Measurements from ENCODE around the gene ATP1A3. TPM values are rescaled to one million over a fixed set of nuclear protein-coding genes. Genes with fewer than 3 reads are reported as not detected.

ATP1A3 gene
- total RNA-seq, result 4.9 TPM in 1 of 2 replicates, not detected in the other

GRCh38 chr19:41993612-41994483, at the start of gene ATP1A3:
Gene ATP1A3 (minus strand): TSS chr19:41994230. CDS start chr19:41994076, 154 bp downstream.

GRCh38 chr19:41959056-41960053, 34.7 kb downstream of the ATP1A3 start, which contains the start of gene RABAC1:
Gene RABAC1 (minus strand): TSS chr19:41959321. CDS start chr19:41959292, 29 bp downstream.

GRCh38 chr19:41928221-41928683, 65.8 kb downstream of the ATP1A3 start, which contains the start of gene ERFL:
Gene ERFL (minus strand): TSS chr19:41928449. CDS start chr19:41912919, 15,530 bp downstream.

Other genes with a start within 250 kb of the ATP1A3 start
- gene CEACAM6, start 238.7 kb downstream of the ATP1A3 start, total RNA-seq, result not detected in 2 replicates
- not detected in 2 replicates for gene CEACAM3, start 197.6 kb downstream of the ATP1A3 start, total RNA-seq
- gene LYPD4, start 149.5 kb downstream of the ATP1A3 start, total RNA-seq, result not detected in 2 replicates
- not detected in 2 replicates for gene DMRTC2, start 149.2 kb downstream of the ATP1A3 start, total RNA-seq
- gene RPS19, start 134.0 kb downstream of the ATP1A3 start, total RNA-seq, result 2,053 and 3,233 TPM in 2 replicates
- not detected in 2 replicates for gene CD79A, start 117.0 kb downstream of the ATP1A3 start, total RNA-seq
- 43.9 and 51.0 TPM in 2 replicates for gene ARHGEF1, start 111.0 kb downstream of the ATP1A3 start, total RNA-seq
- not detected in 2 replicates for gene ERFL, start 65.8 kb downstream of the ATP1A3 start, total RNA-seq
- gene RABAC1, start 34.9 kb downstream of the ATP1A3 start, total RNA-seq, result 436 and 499 TPM in 2 replicates
- gene GRIK5, start 76.0 kb upstream of the ATP1A3 start, total RNA-seq, result not detected in 2 replicates
- 10.3 and 13.3 TPM in 2 replicates for gene ZNF574, start 81.9 kb upstream of the ATP1A3 start, total RNA-seq
- 2.9 TPM in 1 of 2 replicates, not detected in the other for gene POU2F2, start 138.2 kb upstream of the ATP1A3 start, total RNA-seq
- 30.7 and 37.1 TPM in 2 replicates for gene DEDD2, start 223.4 kb upstream of the ATP1A3 start, total RNA-seq
- 8.7 and 9.1 TPM in 2 replicates for gene ZNF526, start 226.1 kb upstream of the ATP1A3 start, total RNA-seq
- gene GSK3A, start 248.4 kb upstream of the ATP1A3 start, total RNA-seq, result 17.0 and 19.3 TPM in 2 replicates